HepG2 (cell line): Measurements from ENCODE around the gene CD79A. TPM values are rescaled to one million over a fixed set of nuclear protein-coding genes. Genes with fewer than 3 reads are reported as not detected.

Experiments used
- CBX1 ChIP-seq: IDR thresholded peaks from one replicate; pipeline ENCODE4 v1.6.1; 2016; ENCODE audit warnings: antibody characterized with exemption, low read depth
- ELF4 ChIP-seq: sonication (generic); formaldehyde crosslinking; IDR thresholded peaks from 2 replicates; pipeline ENCODE4 v1.5.0; 2020; ENCODE audit warnings: missing genetic modification reagents, mild to moderate bottlenecking, moderate library complexity, borderline replicate concordance
- GFI1 ChIP-seq: sonication (generic); formaldehyde crosslinking; IDR thresholded peaks from 2 replicates; pipeline ENCODE4 v1.5.0; 2020; ENCODE audit warnings: missing genetic modification reagents, mild to moderate bottlenecking, borderline replicate concordance
- HNF1B ChIP-seq: sonication (generic); formaldehyde crosslinking; IDR thresholded peaks from 2 replicates; pipeline ENCODE4 v1.5.1; 2020; ENCODE audit warnings: mild to moderate bottlenecking, moderate library complexity, missing genetic modification reagents
- KDM4B ChIP-seq: sonication (generic); formaldehyde crosslinking; IDR thresholded peaks from 2 replicates; pipeline ENCODE4 v1.4.0; 2020; ENCODE audit warnings: missing genetic modification reagents
- KLF12 ChIP-seq: sonication (generic); formaldehyde crosslinking; IDR thresholded peaks from 2 replicates; pipeline ENCODE4 v1.4.0; 2020; ENCODE audit warnings: missing genetic modification reagents, borderline replicate concordance
- PHF20 ChIP-seq: sonication (generic); formaldehyde crosslinking; IDR thresholded peaks from 2 replicates; pipeline ENCODE4 v1.5.0; 2020; ENCODE audit warnings: mild to moderate bottlenecking, missing genetic modification reagents
- TP53 ChIP-seq: sonication (generic); formaldehyde crosslinking; conservative IDR thresholded peaks from 2 replicates; pipeline ENCODE4 v1.4.0; 2020; ENCODE audit warnings: missing genetic modification reagents
- ZNF318 ChIP-seq: sonication (generic); formaldehyde crosslinking; IDR thresholded peaks from 2 replicates; pipeline ENCODE4 v1.4.0; 2020; ENCODE audit warnings: mild to moderate bottlenecking, missing genetic modification reagents
- ZNF674 ChIP-seq: sonication (generic); formaldehyde crosslinking; IDR thresholded peaks from 2 replicates; pipeline ENCODE4 v1.5.0; 2020; ENCODE audit warnings: low read depth, mild to moderate bottlenecking, missing genetic modification reagents
- ZNF687 ChIP-seq: sonication (generic); formaldehyde crosslinking; IDR thresholded peaks from 2 replicates; pipeline ENCODE4 v1.5.1; 2020; ENCODE audit warnings: mild to moderate bottlenecking, missing genetic modification reagents, moderate library complexity
- polyA plus RNA-seq, 8 experiments: library from polyadenylated mRNA; depleted of rRNA in 3 of 8; stranded (reverse) in 7 of 8; unstranded in 1 of 8; fragments of >200 nt; fragmentation: Illumina TruSeq in 4 of 8; extraction: Trizol in 4 of 8; gene quantifications; 2 replicates each; pipeline versions ENCODE4 v1.2.1 to v1.2.3, GENCODE V29; 2011 to 2016; ENCODE audit warnings: low read depth in 4 of 8, missing spikeins in 1 of 8, mixed read lengths in 1 of 8; ENCODE audit not compliant: insufficient read depth in 1 of 8
- total RNA-seq, 5 experiments: library from RNA; depleted of rRNA; stranded (reverse); fragments of >200 nt; fragmentation: Illumina TruSeq; extraction: Trizol; gene quantifications; 2 replicates each; pipeline ENCODE4 v1.2.3, GENCODE V29; 2016; ENCODE audit warnings: low read depth in 1 of 5

The CD79A gene
- total and polyA plus RNA-seq, 2 of the 13 experiments (the other 11 are each of a cell fraction or from before 2014, with no cell fraction given): 0.24 to 0.33 TPM

GRCh38 chr19:41882568-41883462 is 5.7 kb downstream of the CD79A start, which contains the start of gene ARHGEF1 (continued):
- TF ChIP-seq ZNF674 (no peak), KLF12 (CRISPR knock-in tag) (no peak), KDM4B (CRISPR knock-in tag) (no peak), TP53 (no peak), GFI1 (CRISPR knock-in tag) (no peak; the same call in 1 of the 2 replicates), ELF4 (CRISPR knock-in tag) (no peak), ZNF318 (CRISPR knock-in tag) (no peak), CBX1 (no peak), PHF20 (CRISPR knock-in tag) (peak; percentile 55; the same call in 1 of the 2 replicates), HNF1B (CRISPR knock-in tag) (peak; percentile 31; the same call in 1 of the 2 replicates), ZNF687 (peak; percentile 52)
